ENCODE data around the gene PTPN4.
A peak's percentile ranks its signal among the peaks of the same experiment; 100 is the strongest.

Gene PTPN4, protein sequence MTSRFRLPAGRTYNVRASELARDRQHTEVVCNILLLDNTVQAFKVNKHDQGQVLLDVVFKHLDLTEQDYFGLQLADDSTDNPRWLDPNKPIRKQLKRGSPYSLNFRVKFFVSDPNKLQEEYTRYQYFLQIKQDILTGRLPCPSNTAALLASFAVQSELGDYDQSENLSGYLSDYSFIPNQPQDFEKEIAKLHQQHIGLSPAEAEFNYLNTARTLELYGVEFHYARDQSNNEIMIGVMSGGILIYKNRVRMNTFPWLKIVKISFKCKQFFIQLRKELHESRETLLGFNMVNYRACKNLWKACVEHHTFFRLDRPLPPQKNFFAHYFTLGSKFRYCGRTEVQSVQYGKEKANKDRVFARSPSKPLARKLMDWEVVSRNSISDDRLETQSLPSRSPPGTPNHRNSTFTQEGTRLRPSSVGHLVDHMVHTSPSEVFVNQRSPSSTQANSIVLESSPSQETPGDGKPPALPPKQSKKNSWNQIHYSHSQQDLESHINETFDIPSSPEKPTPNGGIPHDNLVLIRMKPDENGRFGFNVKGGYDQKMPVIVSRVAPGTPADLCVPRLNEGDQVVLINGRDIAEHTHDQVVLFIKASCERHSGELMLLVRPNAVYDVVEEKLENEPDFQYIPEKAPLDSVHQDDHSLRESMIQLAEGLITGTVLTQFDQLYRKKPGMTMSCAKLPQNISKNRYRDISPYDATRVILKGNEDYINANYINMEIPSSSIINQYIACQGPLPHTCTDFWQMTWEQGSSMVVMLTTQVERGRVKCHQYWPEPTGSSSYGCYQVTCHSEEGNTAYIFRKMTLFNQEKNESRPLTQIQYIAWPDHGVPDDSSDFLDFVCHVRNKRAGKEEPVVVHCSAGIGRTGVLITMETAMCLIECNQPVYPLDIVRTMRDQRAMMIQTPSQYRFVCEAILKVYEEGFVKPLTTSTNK

DNA sequence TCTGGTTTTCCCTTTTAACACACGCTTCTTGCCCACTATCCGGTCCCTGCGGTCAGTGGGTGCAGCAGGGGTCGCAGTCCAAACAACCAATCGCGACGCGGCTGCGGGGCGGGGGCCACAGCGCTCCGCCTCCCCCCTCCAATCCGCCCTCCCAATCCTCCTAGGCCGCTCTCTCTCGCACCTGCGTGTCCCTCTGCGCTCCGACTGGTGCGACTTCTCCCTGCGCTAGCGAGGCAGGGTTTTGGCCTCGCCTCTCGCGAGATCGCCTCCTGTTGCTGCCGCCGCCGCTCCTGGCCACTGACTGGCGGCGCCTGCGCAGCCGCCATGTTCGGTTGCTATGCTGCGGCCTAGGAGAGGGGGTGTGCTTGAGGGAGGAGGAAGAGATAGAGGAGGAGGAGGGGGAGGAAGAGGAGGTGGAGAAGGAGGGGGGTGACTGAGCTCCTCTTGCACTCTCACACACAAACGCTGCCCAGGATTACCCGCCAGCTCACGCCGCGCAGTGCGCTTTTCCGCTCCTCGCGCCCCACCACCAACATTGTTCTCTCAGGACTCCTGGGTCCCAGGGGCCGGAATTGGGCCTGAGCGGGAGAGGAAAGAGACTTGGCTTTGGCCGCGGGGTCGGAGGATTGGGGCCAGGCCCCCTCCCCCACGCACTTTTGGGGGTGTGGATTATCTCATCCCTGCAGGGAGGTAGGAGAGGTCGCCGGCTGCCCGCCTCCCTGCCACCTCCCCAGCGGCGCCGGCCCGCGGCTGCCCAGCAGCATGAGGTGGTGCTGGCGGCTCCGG, at the start of gene PTPN4:
Gene PTPN4 (plus strand): TSS at position 472 of the 786 bp plus-strand sequence. CDS start 49,932 bp downstream, outside the sequence.
- peak; percentile 89 to 90 for DNase-seq (ENCODE audit: low read depth in 2 of 2)

DNA sequence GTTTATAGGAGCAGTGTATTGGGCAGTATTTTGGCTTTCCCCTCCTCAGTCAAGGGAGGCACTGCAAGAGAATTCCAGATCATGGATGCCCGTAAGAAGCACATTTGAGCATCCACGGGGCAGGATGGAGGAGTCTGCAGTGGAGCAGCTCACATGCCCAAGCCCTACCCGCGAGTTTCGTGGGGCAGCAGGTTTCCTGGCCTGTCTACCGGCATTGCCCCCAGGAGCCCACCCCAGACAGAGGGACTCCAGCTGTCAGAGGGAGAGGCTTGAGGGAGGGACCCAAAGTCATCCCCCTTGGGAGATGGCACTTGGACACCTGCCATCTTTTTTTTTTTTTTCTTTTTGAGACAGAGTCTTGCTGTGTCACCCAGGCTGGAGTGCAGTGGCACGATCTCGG, 49.4 kb upstream of the PTPN4 start:
- DNase-seq (ENCODE audit: low read depth in 2 of 2), result no peak

- no peak for DNase-seq (ENCODE audit: low read depth in 2 of 2)
Observed at GRCh38 chr2:119711352-119711751, 48.4 kb upstream of the PTPN4 start.

DNA sequence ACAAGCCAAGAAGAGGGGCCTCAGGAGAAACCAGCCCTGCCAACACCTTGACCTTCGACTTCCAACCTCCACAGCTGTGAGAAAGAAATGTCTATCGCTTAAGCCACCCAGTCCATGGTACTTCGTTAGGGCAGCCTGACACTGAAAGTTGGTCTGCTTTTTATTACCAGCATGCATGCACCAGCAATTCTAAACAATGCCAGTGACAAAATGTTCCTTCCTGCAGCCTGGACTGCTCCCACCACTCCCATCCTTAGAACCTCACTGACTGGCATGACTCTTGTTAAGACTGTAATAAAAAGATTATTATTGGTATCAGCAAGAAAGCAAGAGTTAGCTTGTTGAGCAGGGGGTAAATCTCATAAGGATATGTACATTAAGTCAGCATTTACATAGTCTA, 47.2 kb upstream of the PTPN4 start:
- no peak for DNase-seq (ENCODE audit: low read depth in 2 of 2)

- no peak for DNase-seq (ENCODE audit: low read depth in 2 of 2)
Observed at GRCh38 chr2:119713819-119714490, 45.8 kb upstream of the PTPN4 start.

DNA sequence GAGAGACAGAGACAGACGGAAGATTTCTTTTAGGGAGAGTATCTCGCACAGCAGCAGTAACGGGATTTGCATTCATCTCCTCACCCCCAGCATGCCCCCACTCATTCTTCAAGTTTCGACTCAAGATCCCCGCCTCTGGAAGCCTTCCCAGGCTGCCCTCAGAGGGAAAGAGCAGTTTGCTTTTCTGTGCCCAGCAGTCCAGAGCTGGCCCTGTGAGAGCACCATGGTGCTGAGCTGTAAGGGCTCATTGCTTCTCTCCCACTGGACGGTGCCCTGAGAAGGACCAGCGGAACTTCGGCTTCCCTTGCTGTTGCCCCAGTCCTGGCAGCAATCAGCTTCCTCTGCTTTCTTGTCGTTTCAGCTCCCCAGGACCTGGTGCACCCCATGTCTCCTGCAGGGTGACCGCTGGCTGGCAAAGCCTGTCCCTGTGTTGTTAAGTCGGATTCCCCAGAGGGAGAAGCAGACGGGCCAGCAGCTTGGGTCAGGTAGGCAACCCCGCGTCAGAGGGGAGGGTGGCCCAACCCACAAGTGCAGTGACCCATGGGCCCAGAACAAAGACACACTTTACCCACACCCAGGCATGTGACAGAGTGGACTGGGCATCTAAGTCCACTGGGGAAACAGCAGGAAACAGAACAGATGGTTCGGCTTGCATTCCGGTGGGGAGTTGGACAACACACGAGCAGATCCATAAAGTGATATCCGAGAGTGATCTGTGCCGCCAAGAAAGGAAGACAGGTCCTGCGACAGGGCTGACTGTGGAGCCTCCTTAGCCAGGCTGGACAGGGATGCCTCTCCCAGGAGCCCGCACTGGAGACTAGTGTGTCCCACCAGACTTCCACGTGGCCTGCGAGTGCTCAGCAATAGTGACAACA, 44.1 kb upstream of the PTPN4 start:
- DNase-seq (ENCODE audit: low read depth in 2 of 2), result no peak

DNA sequence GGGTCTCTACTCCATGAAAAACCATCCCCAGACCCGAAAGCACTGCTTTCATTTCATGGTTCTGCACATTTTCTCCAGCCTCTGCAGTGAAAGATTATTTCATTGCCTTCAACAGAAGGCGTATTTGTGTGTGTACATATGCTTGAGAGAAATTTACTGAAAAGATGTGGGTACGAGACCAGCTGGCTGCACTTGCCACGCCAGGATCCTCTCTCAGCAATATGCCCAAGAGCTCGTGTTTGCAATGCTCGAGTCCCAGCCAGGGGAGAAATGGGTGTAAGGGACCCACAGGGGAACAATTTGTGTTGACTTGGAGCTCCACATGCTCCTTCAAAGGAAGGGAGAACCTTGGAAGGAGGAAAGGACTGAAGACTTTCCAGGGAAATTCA, 43.4 kb upstream of the PTPN4 start:
- no peak for DNase-seq (ENCODE audit: low read depth in 2 of 2)

DNA sequence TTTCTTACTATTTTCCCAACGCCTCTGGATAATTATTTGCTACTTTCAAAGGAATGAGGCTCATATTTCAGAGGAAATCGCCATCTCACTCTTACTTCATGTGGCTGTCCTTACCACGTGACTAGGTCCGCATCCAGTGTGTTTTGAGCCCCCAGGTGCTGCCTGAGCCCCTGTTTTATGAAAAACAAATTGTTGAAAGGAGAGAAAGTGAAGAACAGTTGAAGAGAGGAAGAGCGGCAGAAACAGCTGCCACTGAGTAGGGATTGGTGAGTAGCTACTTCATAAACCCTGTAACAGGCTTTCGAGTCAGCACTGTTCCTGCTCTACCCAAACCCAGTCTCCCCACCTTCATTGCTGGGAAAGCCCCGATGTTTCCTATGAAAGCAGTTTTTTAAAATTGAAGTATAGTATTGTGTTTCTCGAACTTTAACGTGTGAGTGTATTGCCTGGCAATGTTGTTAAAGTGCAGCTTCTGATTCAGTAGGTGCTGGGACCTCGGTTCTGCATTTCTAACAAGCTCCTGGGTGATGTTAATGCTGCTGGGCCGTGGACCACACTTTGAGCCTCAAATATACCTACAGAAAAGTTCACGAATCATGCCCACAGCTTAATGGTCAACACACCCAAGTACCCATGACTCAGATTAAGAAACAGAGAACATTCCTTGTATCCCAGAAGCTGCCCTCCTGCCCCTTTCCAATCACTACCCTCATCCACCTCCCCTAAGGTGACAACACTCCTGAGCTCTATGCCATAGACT, 41.0 kb upstream of the PTPN4 start:
- no peak for DNase-seq (ENCODE audit: low read depth in 2 of 2)

- DNase-seq (ENCODE audit: low read depth in 2 of 2), result no peak
Observed at GRCh38 chr2:119719261-119719627, 40.5 kb upstream of the PTPN4 start.

- no peak for DNase-seq (ENCODE audit: low read depth in 2 of 2)
Observed at GRCh38 chr2:119721043-119721442, 38.7 kb upstream of the PTPN4 start.

DNA sequence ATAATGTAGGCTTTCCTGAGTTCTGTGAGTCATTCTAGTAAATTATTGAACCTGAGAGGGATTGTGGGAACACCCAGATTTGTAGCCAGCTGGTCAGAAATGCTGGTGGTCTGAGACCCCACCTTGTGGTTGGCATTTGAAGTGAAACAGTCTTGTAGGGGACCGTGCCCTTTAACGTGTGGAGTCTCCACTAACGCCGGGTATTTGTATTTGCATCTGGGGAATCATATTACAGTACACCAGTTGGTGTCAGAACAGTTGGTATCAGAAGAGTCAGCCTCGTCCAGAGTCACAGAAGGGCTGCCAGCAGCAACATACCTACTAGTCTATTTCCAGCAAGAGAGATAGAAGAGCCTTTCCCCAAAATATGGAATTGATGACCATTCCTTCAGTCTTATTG, 38.3 kb upstream of the PTPN4 start:
- no peak for DNase-seq (ENCODE audit: low read depth in 2 of 2)

DNA sequence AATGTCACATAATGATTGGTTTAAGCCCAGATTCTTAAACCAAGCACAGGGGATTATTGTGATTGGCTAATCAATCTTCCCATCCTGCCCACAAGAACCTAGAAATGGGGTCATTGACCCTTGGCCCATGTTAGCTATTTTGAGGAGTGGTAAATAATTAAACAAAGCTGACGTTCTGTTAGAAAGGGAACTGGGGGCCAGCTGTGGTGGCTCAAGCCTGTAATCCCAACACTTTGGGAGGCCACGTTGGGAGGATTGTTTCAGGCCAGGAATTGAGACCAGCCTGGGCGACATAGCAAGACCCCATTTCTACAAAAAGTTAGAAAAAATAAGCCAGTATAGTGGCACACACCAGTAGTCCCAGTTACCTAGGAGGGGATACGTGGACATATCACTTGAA, 37.8 kb upstream of the PTPN4 start:
- DNase-seq (ENCODE audit: low read depth in 2 of 2), result no peak

GRCh38 chr2:119723186-119723585, 36.5 kb upstream of the PTPN4 start:
- no peak for DNase-seq (ENCODE audit: low read depth in 2 of 2)

GRCh38 chr2:119723784-119724467, 35.8 kb upstream of the PTPN4 start:
- DNase-seq (ENCODE audit: low read depth in 2 of 2), result no peak

GRCh38 chr2:119724656-119725485, 34.9 kb upstream of the PTPN4 start:
- no peak for DNase-seq (ENCODE audit: low read depth in 2 of 2)

- no peak for DNase-seq (ENCODE audit: low read depth in 2 of 2)
Observed at GRCh38 chr2:119727493-119727892, 32.2 kb upstream of the PTPN4 start.

DNA sequence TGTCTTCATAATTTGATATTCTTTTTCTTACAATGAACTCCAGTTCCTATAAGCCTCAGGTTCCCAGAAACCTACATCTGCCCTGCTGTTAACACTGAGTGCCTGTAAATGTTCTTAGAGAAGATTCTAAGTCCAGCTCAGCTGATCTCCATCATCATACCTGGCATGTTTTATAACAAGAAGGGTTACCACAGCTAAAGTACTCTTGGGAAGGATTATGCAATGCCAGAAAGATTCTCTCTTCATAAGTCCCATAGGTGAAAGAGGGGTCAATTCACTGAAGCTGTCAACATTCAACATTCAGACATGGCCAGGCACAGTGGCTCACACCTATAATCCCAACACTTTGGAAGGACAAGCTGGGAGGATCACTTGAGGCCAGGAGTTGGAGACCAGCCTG, 31.3 kb upstream of the PTPN4 start:
- no peak for DNase-seq (ENCODE audit: low read depth in 2 of 2)

DNA sequence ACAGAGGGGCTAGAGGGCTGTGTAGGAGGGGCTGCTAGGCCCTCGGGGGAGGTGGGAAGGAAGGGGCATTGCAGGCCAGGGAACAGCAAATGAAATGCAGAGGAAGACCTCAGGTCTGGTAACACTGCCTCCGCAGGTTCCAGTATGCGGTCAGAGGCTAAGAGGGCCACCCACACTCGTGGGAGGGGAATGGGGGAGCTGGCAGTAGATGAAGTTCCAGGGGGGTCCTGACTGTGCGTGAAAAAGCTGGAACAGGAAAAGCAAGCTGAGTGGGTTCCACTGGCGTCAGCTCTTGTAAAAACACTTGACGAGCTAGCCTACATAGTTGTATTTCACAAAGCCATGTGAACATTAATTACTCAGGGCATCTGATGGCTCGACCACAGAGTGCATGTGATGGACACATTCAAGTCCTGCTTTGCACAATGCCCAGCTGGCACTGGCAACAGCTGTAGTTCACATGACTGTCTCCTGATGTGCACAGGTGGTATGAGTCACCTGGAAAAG, 29.0 kb upstream of the PTPN4 start:
- DNase-seq (ENCODE audit: low read depth in 2 of 2), result no peak

Data from stimulated activated CD4-positive, alpha-beta T cell treated with anti-CD3 and anti-CD28 coated beads, Interleukin-12 subunit alpha, Interleukin-12 subunit beta, amount 100 ng/mL, for 24 hours (primary cell).